Dermis microvascular lymphatic vessel endothelial cell (primary cell): ENCODE data around the gene KDM4C. TPM values are rescaled to one million over a fixed set of nuclear protein-coding genes. Genes with fewer than 3 reads are reported as not detected.
"Not testable (repeated sequence)": the region's sequence is repeated elsewhere in the genome, so short reads cannot be mapped to it uniquely, and the experiment has no call there.

Source experiments
- DNase-seq, 2 donors: peaks; one replicate each; pipeline versions ENCODE4 v3.0.0 to v3.0.0-alpha.2; 2010; ENCODE audit warnings: low read depth in 2 of 2
- total RNA-seq: library from RNA; depleted of rRNA; stranded (reverse); fragments of >200 nt; gene quantifications from 2 replicates; pipeline ENCODE4 v1.2.1, GENCODE V29; 2014

Gene KDM4C
- total RNA-seq, 1 donor from 2014 or later = 16.0 TPM

DNA sequence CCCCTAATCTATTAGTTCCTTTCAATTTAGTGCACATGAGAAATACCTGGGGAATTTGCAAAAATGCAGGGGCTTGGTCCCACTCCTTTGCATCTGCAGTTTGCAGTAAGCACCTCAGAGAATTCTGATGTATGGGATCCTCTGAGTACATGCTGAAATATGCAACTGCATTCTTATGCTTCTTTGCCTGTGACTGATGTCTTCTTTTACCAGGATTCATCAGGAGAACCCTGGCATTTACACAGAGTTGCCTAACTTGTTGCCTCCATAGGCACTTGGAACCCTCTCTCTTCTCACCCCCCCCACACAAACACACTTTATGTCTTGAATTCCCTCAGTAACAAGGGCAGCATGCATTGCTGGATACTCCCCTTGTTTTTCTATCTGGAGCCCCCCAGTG lies 173.1 kb downstream of the KDM4C start:
- no peak for DNase-seq

DNA sequence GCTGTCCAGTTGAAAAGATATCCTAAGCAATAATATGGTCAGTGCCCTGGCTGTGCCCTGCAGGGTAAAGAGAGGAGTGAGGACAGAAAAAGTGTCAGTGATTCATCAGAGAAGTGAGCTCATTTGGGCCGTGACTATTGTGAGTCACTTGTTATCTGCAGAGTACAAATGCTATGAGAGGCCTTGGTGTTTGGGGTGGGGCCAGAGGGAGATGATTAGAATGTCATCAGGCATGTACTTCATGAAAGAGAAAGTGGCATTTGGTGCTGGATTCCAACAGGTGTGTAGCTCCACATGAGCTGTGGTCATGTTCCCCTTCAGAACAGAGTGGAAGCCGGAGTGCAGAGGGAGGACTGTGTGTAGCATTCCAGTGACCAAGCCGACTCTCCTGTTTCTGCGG lies 174.1 kb downstream of the KDM4C start:
- peak; percentile 22 to 83 for DNase-seq

DNA sequence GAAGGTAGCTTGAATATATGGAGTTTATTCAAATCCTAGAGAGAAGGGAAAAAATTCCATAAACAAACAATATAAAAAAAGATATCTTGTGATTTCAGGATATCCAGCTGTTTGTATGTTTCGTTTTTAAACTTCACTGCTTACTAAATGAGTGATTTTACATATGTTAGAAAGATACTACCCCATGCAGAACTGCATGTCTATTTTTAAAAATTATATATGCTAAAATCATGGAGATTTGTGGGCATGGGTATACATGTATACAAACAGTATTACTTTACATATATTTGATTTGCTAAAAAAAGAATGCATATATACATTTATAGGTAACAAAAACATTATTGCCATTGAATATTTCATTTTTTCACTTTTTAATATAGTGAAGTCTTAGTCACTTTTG lies 178.3 kb downstream of the KDM4C start:
- no peak for DNase-seq

DNA sequence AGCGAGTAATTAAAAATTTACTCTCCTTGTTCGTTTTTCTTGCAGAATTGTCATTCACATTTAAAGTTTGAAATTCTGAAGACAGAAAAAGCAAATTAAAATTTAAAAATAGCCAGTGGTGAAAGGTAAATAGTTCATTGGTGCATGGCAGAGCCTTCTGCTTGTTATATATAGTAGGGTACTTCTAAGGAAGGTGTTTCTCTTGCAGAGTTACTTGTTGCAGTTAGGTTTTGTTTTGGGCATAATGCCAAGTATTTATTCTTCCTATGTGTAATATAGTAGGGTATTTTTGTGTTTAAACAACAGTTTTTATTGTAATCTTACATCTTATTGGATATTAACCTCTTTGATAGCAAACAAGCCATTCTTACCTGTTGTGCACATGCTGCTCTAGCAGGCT lies 179.4 kb downstream of the KDM4C start:
- DNase-seq = no peak

DNA sequence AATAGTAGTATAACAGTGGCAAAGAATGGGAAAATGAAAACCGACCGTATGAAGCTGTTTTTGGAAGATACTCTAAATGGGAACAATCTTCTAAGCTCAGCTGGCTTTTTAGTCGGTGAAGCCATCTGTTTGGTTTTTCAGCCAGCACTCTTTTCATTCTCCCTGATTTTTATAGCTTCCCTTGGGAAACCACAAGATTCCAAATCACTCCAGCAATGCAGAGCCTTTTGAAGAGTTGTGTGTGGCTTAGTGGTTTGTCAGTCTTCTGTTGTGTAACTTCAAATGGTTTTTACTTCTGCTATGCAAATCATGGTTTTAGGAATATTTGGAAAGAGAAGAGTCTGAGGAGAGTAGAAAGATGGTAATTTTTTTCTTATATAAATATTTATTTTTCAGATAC lies 180.7 kb downstream of the KDM4C start:
- no peak for DNase-seq

DNA sequence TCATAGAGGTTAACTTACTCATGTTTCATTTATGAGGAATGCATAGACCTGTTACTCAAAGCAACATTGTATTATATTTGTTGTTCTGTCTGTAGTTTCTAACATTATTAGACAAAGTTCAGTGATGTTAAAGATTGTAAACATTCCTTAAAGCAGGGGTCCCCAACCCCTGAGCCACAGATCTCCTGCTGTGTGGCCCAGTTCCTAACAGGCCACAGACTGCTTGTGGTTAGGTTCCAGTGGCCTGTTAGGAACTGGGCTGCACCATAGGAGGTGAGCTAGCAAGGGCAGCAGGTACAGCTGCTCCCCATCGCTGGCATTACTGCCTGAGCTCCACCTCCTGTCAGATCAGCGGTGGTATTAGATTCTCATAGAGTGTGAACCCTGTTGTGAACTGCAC lies 181.1 kb downstream of the KDM4C start:
- DNase-seq = no peak

DNA sequence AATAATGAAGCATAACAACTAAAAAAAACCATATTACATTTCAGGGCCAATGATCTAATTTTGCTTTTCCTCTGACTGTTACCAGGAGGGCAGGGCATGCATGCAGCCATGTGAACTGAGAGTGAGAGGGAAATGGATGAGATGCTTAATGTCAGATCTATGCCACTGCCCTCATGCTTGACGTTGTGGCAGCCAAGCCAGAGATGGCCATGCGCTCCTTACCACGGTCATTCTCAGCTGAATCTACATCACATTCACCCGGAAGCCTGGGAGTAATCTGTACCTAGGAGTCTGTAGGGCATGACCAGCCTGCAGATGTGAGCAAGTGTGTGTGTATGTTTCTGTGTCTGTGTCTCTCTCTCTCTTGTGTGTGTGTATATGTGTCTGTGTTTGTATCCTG lies 183.7 kb downstream of the KDM4C start:
- DNase-seq = no peak

DNA sequence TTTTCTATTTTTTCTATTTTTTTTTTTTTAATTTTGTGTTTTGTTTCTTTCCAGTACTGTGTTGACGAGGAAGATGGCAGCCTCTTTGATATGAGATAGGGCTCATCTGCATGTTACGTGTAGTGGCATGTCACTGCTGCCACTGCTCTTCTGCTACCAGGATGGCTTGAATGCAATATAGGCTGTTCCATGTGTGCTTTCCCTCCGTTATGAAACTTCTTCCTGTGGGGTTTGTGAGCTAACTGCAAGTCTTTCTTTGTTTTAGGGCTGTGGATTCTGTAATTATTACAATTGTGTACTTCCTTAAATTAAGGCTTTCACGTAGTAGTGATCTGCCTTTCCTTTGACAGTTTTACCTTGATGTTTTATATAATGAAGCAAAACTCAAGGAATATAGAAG lies 184.6 kb downstream of the KDM4C start:
- DNase-seq = no peak

DNA sequence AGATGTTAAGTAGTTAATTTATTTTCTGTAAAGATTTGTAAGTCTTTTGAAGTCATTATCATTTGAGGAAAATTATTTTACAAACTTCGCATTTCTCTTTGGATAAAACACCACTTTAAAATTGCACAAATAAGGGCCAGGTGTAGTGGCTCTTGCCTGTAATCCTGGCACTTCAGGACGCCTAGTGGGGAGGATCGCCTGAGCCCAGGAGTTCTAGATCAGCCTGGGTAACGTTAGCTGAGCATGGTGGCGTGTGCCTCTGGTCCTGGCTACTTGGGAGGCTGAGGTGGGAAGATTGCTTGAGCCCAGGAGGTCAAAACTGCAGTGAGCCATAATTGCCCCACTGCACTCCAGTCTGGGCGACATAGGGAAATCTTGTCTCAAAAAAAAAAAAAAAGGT lies 185.5 kb downstream of the KDM4C start:
- no peak for DNase-seq

DNA sequence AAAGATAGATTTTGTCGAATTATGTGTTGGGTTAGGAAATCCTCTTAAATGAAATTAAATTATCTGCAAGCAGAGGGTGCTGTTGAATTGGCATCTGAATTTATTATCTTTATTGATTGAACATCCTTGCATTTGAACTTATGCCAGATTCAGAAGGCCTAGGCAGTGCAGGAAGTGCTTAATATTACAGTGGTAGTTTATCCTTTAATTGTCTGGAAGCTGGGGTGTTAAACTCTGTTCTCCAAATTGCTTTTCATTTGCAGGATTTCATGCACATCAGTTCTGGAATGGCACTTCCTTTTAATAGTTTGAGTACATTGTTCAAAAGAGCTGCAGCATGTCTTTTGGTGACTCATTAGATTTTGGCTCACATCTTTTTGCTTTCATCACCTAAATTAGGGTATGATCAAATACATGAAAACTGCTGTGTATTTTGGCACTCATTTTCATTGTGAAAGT lies 186.3 kb downstream of the KDM4C start:
- peak; percentile 61 to 80 for DNase-seq

DNA sequence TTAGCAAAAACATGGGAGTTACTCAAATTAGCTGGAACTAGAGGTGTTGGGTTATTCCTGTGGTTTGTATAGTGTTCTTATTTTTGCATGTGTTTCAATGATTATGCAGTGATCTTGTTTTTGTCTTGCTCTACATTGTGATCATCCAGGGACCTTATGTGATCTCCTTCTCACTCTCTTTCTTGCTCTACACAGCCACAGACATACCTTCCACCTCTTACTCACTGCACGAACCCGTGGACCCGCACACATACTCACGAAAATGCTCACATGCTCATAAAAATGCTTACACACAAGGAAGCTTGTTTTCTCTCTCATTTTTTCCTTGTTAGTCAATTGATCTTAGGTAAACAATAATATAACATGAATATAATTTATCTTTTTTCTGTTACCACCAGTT lies 187.1 kb downstream of the KDM4C start:
- DNase-seq = no peak

DNA sequence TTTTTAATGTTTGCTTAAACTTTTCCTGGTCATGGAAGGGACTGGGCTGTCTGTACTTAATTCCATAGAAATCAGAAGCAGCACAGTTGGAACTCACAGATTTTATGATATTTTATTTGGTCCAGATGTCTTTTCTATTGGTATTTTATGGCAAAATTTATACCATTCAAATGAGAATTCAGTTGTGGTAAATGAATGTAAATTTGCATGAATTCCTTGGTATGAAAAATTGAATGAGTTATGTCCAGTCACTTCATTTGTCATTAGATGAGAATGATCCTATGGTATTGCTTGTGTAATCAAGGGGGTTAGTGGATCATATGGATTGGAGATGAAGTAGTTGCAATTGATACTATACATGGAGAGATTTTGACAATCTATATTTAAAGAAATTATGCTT lies 188.0 kb downstream of the KDM4C start:
- DNase-seq = no peak

DNA sequence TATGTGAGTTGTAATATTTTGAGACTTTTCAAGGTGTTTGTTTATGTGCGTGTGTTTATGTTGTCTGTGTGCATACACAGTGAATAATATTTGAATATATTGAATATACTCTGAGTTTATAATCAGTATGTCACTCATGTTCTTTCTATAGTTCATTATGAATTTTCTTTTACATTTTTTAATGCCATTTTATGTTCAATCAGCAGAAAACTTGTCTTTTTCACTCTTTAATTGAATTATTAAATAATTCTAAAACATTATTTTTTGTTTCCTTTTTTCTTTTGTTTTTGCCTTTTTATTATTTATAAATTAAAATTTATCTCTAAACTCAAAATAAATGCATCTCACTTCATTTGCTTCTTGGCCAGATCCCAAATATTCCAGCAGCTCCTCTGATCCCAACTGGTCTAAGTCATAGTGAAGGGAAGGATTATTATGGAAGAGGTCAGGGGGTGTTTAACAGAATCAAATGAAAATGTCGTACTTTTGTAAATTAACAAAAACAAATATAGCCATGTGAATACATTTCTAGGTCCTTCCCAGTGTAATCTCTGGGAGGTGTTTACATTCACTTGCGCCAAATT lies 188.9 kb downstream of the KDM4C start:
- DNase-seq = no peak

DNA sequence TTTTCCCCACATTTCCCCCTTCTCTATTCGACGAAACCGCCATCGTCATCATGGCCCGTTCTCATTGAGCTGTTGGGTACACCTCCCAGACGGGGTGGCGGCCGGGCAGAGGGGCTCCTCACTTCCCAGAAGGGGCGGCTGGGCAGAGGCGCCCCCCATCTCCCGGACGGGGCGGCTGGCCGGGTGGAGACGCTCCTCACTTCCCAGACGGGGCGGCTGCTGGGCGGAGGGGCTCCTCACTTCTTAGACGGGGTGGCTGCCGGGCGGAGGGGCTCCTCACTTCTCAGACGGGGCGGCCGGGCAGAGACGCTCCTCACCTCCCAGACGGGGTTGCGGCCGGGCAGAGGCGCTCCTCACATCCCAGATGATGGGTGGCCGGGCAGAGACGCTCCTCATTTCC lies 191.1 kb downstream of the KDM4C start:
- DNase-seq = not testable (repeated sequence)

DNA sequence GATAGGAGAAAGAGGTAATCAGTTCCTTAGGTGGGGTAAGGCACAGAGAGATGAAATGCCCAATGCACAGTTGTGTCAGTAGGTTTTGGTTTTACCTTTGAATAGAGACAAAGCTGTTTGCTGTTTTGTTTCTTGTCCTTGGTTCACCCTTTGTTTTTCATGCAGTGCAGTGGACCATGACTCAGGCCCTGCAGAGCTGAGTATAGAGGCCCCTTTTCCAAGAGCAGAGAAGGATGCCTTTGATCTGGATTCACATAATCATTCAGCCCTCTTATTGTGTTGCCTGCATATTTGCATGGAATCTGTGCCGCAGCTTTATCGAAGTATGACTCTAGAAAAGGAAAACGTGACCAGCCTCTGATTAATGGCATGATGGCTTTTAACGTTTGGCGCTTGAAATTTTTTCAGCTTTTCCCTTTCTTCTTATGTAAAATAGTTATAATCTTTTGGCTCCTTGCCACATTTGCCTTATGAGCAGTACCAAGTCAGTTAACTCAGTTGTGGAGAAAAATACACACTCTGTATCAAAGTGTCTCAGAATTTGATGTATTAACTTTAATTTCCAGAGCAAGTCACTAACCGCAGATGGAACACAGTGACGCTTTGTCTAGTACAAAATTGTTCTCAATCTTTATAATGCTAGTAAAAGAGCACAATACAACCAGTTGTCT lies 197.6 kb downstream of the KDM4C start:
- peak in 1 of 2 donors; percentile 77 for DNase-seq

DNA sequence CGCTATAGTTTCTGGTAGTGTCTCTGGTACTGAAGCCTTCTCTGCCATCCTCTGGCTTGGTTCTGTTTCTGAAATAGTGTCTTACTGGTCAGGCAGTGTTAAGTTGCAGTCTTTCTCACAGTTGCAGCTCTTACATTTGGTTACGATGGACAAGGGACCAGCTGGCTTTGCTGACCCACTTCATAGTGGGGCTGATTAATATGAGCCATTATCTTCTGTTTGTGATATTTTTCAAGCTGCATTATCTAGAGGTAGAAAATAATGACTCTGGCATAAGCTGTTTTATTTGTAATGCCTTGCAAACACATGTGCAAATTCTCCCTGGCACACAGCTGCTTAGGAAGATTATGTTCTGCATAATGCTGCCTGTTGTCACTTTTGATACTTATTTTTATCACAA lies 199.1 kb downstream of the KDM4C start:
- DNase-seq = no peak

DNA sequence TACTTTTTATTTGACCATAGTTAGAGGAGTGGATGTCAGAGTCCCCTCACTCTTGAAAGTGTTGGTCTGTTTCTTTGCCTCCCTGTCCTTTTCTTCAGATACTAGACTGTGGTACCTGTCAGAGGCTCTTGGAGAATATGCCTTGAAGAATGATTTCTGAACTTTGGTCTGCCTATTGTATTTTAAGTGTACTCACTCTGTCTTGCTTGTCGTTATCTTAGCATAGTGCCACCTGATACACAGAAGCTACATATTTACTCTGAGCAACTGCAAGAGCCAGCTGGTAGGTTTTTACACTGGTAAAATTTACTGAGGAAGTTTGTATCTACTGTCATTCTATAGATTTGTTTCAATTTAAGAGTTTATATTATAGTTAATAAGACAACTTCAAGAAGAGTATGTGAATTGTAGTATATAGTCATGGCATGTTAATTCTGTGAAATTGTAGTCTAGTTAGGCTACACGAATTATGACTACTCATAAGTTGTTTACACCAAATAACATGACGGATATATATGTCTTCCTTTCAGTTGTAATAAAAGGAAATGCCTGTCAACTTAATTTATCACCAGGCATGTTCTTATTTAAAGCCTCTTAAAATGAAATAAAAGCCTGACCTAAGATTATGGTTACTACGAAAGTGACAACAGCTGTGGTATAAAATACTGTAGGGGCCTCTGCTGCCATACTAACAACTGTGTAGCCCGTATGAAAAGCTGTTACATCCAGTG lies 201.7 kb downstream of the KDM4C start:
- DNase-seq = peak in 1 of 2 donors; percentile 32

DNA sequence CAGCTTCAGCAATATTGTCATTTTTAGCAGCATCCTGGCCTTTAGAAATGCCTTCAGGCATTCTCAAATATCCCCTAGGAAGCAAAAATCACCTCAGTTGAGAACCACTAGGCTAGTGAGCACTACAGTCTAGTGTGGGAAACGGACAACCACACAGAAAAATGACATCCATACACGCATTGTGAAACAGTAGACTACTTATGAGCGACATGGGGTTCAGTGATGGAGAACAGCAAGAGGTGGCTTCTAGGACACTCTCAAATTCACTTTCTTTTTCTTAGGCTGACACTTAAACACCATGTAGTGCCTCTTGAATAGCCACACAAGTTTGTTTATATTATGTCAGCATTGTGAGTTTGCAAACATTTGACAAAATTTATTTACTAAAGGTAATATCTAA lies 203.0 kb downstream of the KDM4C start:
- DNase-seq = no peak

DNA sequence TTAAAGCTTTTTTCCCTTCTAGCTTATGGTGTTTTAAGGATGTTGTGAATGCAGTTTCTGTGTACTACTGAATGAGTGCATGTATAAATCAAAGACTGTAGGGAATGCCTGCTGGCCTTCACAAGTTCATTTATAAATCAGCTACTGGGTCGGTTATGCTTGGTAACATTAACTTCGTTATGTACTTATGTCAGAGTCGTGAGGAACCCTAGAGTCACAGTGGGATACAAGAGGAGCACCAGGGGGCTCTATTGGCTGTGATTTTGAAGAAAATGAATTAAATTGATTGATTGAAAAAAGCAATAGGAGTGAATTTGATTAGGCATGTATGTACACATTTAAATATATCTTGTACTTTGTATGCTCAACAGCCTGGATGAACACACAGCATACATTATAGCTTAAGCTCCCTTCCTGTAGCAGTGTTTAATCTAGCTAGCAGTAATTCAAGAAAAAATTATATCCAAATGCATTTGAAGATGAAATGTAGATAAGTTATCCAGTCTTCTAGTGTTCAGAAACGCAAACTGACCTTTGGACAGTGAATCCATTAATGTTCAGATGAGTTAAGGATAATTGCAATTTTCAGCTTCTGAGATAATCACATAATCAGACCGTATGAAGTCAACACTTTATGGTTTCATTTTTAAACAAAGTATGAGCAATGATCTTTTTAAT lies 204.2 kb downstream of the KDM4C start:
- no peak for DNase-seq

DNA sequence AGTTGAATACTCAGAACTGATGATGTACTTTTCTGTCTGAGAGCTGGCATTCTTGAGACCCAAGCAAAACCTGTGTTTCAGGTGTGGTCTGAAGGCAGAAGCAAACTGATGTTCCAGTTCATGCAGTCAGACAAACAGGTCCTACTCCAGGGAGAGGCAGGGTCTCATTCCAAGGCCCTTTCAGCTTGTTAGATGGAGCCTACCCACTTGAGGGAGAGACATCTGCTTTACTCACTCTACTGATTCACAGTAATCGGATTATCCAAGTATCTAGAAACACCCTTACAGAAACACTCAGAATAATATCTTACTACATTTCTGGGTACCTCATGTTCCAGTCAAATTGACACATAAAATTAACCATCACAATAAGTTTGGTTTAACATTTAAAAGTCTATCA lies 207.8 kb downstream of the KDM4C start:
- no peak for DNase-seq

DNA sequence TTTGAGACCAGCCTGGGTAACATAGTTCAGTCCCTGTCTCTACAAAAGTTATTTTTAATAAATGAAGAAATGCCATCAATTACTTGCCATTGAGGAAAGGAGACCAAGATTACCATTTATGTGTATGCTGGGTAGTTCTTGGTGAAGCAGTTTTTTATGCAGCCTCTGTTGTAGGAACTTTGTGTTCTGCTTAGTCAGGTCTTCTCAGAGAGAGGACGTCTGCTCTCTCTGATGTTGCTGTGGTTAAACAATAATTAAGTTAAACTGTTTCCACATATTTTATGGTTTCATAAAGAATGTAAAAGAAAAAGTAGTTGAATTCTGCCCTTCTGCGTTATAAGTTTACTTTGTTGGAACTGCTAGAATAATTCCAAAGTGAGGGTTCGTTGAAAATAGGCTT lies 210.5 kb downstream of the KDM4C start:
- DNase-seq = no peak

DNA sequence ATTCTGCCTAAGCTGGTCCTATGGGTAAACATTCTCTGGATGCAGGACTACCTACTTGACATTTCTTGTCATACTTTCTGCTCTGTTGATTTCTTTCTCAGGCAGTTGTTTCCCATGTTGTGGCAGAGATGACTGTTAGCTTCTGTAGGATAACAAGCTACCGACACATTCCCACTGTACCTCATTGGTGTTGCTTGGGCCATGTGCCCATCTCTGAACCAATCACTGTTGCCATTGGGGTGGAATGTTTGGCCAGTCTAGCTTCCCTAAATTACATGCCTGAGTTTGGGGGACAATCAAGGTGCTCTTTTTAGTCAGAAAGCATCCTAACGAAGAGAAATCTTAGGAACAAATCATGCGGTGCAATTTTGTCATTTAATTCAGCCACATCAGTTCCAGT lies 212.0 kb downstream of the KDM4C start:
- no peak for DNase-seq
